Measurements from ENCODE around the gene GINS2. TPM values are rescaled to one million over a fixed set of nuclear protein-coding genes. Genes with fewer than 3 reads are reported as not detected.

The GINS2 gene
- total RNA-seq, 4 donors from 2014 or later: 0.24 to 1.2 (median 0.55) TPM

GRCh38 chr16:85716022-85716679 is 27.4 kb upstream of the GINS2 start:
- WGBS, 2 donors: 17 to 18% methylated on average over 9 of the region's 9 CpGs
- intact Hi-C loops (cut with DNase I): loop anchor here (5.0 to 10.0 kb wide), 3 partner anchors 59 to 601 kb away; partner anchors contain the start of gene CIBAR2

DNA sequence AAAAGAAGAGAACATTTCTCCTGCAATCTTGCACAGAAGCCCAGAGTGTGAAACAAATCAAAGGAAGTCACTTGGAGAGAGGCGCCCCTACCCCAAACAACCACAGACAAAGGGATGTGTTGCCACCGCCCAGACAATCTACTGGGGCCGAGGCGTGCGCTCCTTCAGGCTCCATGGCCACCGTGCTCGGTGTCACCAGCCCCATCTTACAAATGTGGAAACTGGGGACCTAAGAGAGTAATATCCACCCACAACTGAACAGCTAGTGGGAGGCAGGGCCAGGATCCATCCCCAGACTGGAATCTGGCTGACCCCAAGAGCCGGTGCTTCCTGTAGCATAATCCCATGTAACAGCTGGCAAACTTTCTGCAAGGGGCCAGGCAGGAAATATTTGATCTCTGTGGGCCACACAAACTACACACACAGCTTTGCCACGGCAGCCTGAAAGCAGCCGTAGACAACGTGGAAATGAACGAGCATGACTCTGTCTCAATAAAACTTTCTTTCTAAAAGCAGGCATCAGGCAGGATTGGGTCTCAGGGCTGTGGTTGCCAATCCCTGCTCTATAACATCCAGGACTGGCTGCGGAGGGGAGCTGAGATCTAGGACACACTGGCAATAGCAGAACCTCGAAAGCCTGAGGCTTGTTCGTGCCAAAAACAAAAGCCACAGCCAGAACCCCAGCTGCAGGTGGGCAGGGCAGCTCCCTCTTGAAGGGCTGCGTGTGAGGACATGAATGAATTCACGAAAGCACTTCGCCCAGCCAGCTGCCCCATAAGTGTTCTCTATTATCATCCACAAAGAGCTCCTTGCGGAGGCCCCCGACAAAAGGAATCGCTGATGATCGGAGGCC is 26.6 kb upstream of the GINS2 start:
- DNase-seq: peak; percentile 55 to 61
- no peaks in the 10 kb centered on the region for H3K27me3 ChIP-seq
- H3K4me3 ChIP-seq (replicated peaks in 1 of 3): no peak overlapping the region
- TF ChIP-seq CTCF (IDR thresholded peaks at IDR 0.05) (no peak), POLR2A (IDR thresholded peaks at IDR 0.05) (no peak)
- peaks cover 0 to 12% of the 10 kb centered on the region in 2 donors for H3K4me1 ChIP-seq
- H3K36me3 ChIP-seq: no peaks in the 10 kb centered on the region
- no peaks in the 10 kb centered on the region for H3K9me3 ChIP-seq
- intact Hi-C loops (cut with DNase I): loop anchor here (5.0 to 10.0 kb wide), 3 partner anchors 58 to 601 kb away; partner anchors contain the start of gene CIBAR2
- no peak overlapping the region for H3K27ac ChIP-seq
- WGBS, 2 donors: 31 to 43% methylated on average over 20 to 22 of the region's 22 CpGs

More at GRCh38 chr16:85716022-85716679, 27.4 kb upstream of the GINS2 start:
- H3K27me3 ChIP-seq: no peaks in the 10 kb centered on the region
- no peak overlapping the region for H3K27ac ChIP-seq
- no peak for DNase-seq
- H3K4me1 ChIP-seq: peaks cover 0 to 12% of the 10 kb centered on the region in 2 donors
- no peaks in the 10 kb centered on the region for H3K9me3 ChIP-seq
- H3K4me3 ChIP-seq (replicated peaks in 1 of 3): no peak overlapping the region
- TF ChIP-seq CTCF (IDR thresholded peaks at IDR 0.05): no peak
- no peak for TF ChIP-seq POLR2A (IDR thresholded peaks at IDR 0.05)
- H3K36me3 ChIP-seq: no peaks in the 10 kb centered on the region

- TF ChIP-seq CTCF (IDR thresholded peaks at IDR 0.05) (no peak), POLR2A (IDR thresholded peaks at IDR 0.05) (no peak)
- Histone ChIP-seq H3K27me3 (no peaks in the 10 kb centered on the region), H3K4me1 (peaks cover 0 to 12% of the 10 kb centered on the region in 2 donors), H3K4me3 (replicated peaks in 1 of 3) (no peak overlapping the region), H3K27ac (no peak overlapping the region), H3K36me3 (no peaks in the 10 kb centered on the region), H3K9me3 (no peaks in the 10 kb centered on the region)
- WGBS, 2 donors: 71% methylated on average over 8 to 9 of the region's 9 CpGs
- DNase-seq: no peak
- intact Hi-C loops (cut with DNase I): loop anchor here (10.0 kb wide), 2 partner anchors 318 to 598 kb away; partner anchors contain the start of gene CIBAR2
These were observed 24.0 kb upstream of the GINS2 start for GRCh38 chr16:85712801-85713200.

- Histone ChIP-seq H3K4me3 (replicated peaks in 1 of 3) (no peak overlapping the region), H3K4me1 (peaks cover 0 to 12% of the 10 kb centered on the region in 2 donors), H3K36me3 (no peaks in the 10 kb centered on the region), H3K27me3 (no peaks in the 10 kb centered on the region), H3K9me3 (no peaks in the 10 kb centered on the region), H3K27ac (no peak overlapping the region)
- intact Hi-C loops (cut with DNase I): loop anchor here (10.0 kb wide), 2 partner anchors 317 to 597 kb away; partner anchors contain the start of gene CIBAR2
- 96 to 98% methylated on average over 6 of the region's 6 CpGs for WGBS, 2 donors
- TF ChIP-seq POLR2A (IDR thresholded peaks at IDR 0.05): no peak
- no peak for TF ChIP-seq CTCF (IDR thresholded peaks at IDR 0.05)
- no peak for DNase-seq
These were observed 23.3 kb upstream of the GINS2 start for GRCh38 chr16:85711982-85712587.

Measured in thyroid gland (tissue), 4 donors.